Activated gamma-delta T cell treated with Interleukin-2 at 50 U/mL for 16 hours (primary cell): ENCODE results near the gene DMXL1.

Source experiments
- DNase-seq: peaks from one replicate; pipeline ENCODE4 v3.0.0-alpha.2; 2020

The DMXL1 gene

GRCh38 chr5:119292701-119293515 lies 222.0 kb downstream of the DMXL1 start:
- DNase-seq = no peak

- DNase-seq = no peak
These were observed 222.6 kb downstream of the DMXL1 start for GRCh38 chr5:119293516-119293829.
